GM12878 (cell line): ENCODE data around the gene ADARB1. TPM values are rescaled to one million over a fixed set of nuclear protein-coding genes. Genes with fewer than 3 reads are reported as not detected.

Experiments used
- JUND ChIP-seq: IDR thresholded peaks from 2 replicates; pipeline ENCODE4 v1.6.1; 2012; ENCODE audit warnings: low read depth, mild to moderate bottlenecking, low read length, improper control_type of control experiment, moderate library complexity
- MTA3 ChIP-seq: IDR thresholded peaks from 2 replicates; pipeline ENCODE4 v1.6.1; 2012; ENCODE audit warnings: low read length, inconsistent platforms, borderline replicate concordance
- TAF1 ChIP-seq: IDR thresholded peaks from 2 replicates; pipeline ENCODE4 v1.6.1; 2011; ENCODE audit warnings: mild to moderate bottlenecking, low read depth, low read length, borderline replicate concordance
- polyA plus RNA-seq, 11 experiments: library from polyadenylated mRNA; depleted of rRNA in 4 of 11; unstranded in 6 of 11; stranded (reverse) in 5 of 11; fragments of >200 nt; fragmentation: Nextera tagmentation in 4 of 11; fragmentation: Illumina TruSeq in 1 of 11; extraction: Ambion mirVana in 4 of 11; extraction: Trizol in 1 of 11; gene quantifications; 1 replicate in 1 of 11; 2 replicates in 10 of 11; pipeline versions ENCODE4 v1.2.1 to v1.2.3, GENCODE V29; 2011 to 2016; ENCODE audit warnings: inconsistent platforms in 2 of 11, missing spikeins in 2 of 11, low read depth in 1 of 11
- total RNA-seq, 4 experiments: library from RNA; depleted of rRNA in 3 of 4; stranded (reverse); fragments of >200 nt in 3 of 4; fragmentation: Illumina TruSeq in 1 of 4; extraction: Trizol in 1 of 4; gene quantifications; 2 replicates each; pipeline versions ENCODE4 v1.2.1 to v1.2.3, GENCODE V29; 2013 to 2021
- TF ChIP-seq, protein P1 (sequence below): fragments of 450-650 bp; IDR thresholded peaks from 2 replicates; pipeline ENCODE4 v1.6.1; 2016; ENCODE audit warnings: mild to moderate bottlenecking
- TF ChIP-seq, protein P2 (sequence below): fragments of 450-650 bp; IDR thresholded peaks from 2 replicates; pipeline ENCODE4 v1.6.1; 2017; ENCODE audit warnings: mild to moderate bottlenecking

The ADARB1 gene
- total and polyA plus RNA-seq, 10 of the 15 experiments (the other 5 are each of a cell fraction or from before 2014, with no cell fraction given) = 5.7 to 61.7 (median 25.3) TPM

DNA sequence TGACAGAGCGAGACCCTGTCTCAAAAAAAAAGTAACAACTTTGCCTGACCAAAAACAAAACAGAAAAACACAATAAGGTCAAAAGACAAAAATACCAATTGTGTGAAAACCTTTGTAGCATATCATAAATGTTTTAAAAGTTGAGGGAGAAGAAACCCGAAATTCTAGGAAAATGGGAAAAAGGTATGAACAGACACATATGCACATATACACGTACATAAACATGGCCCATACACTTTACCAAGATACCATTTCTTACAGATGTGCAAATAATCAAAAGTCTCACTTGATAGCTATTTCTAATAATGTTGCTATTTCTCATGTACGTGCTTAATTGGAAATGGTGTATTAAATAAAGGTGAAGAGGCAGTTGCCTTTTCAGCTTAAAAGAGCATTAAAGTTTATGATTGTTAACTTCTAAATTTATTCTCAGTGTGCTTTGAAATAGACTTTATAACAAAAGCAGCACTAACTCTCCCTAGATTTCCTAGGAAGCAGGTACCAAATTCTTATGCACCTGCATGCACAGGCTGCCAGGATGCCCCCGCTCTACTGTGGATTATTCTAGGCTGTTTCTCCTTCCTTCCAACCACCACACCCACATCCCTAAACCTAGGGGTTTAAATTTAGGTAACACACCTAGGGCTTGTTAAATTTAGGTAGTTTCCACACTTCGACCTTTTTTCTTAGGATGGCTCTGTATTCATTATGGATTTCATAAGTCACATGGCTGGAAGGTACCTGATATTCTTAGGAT lies 33.8 kb downstream of the ADARB1 start (continued):
- TF ChIP-seq, protein P1, sequence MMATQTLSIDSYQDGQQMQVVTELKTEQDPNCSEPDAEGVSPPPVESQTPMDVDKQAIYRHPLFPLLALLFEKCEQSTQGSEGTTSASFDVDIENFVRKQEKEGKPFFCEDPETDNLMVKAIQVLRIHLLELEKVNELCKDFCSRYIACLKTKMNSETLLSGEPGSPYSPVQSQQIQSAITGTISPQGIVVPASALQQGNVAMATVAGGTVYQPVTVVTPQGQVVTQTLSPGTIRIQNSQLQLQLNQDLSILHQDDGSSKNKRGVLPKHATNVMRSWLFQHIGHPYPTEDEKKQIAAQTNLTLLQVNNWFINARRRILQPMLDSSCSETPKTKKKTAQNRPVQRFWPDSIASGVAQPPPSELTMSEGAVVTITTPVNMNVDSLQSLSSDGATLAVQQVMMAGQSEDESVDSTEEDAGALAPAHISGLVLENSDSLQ = no peak
- TF ChIP-seq MTA3 (no peak), JUND (no peak), TAF1 (no peak)
- TF ChIP-seq, protein P2, sequence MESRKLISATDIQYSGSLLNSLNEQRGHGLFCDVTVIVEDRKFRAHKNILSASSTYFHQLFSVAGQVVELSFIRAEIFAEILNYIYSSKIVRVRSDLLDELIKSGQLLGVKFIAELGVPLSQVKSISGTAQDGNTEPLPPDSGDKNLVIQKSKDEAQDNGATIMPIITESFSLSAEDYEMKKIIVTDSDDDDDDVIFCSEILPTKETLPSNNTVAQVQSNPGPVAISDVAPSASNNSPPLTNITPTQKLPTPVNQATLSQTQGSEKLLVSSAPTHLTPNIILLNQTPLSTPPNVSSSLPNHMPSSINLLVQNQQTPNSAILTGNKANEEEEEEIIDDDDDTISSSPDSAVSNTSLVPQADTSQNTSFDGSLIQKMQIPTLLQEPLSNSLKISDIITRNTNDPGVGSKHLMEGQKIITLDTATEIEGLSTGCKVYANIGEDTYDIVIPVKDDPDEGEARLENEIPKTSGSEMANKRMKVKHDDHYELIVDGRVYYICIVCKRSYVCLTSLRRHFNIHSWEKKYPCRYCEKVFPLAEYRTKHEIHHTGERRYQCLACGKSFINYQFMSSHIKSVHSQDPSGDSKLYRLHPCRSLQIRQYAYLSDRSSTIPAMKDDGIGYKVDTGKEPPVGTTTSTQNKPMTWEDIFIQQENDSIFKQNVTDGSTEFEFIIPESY = no peak
- TF ChIP-seq, all 136 proteins: peak for 0
